Measurements from ENCODE around the gene CDHR3. TPM values are rescaled to one million over a fixed set of nuclear protein-coding genes. Genes with fewer than 3 reads are reported as not detected.
A peak's percentile ranks its signal among the peaks of the same experiment; 100 is the strongest.

Gene CDHR3
- total RNA-seq, 1 donor from 2014 or later = 1.0 TPM

- Mint-ChIP-seq H3K36me3 (ENCODE audit: low read depth) (no peaks in the 10 kb centered on the region), H3K4me3 (no peak overlapping the region), H3K27me3 (peaks cover 35% of the 10 kb centered on the region), H3K27ac (no peak overlapping the region), H3K4me1 (peaks cover 21% of the 10 kb centered on the region), H3K9me3 (no peaks in the 10 kb centered on the region)
- intact Hi-C loops (cut with micrococcal nuclease) = no loop called here
- DNase-seq = no peak
Measured at GRCh38 chr7:106015381-106016218, 52.5 kb downstream of the CDHR3 start.

- no peaks in the 10 kb centered on the region for H3K36me3 Mint-ChIP-seq (ENCODE audit: low read depth)
- peaks cover 29% of the 10 kb centered on the region for H3K27me3 Mint-ChIP-seq
- no peaks in the 10 kb centered on the region for H3K9me3 Mint-ChIP-seq
- H3K4me1 Mint-ChIP-seq = peaks cover 27% of the 10 kb centered on the region
- no peak overlapping the region for H3K4me3 Mint-ChIP-seq
- no peak for DNase-seq
- H3K27ac Mint-ChIP-seq = no peak overlapping the region
- intact Hi-C loops (cut with micrococcal nuclease) = no loop called here
Measured at GRCh38 chr7:106016331-106016730, 53.3 kb downstream of the CDHR3 start.

GRCh38 chr7:106017657-106018056 is 54.6 kb downstream of the CDHR3 start:
- Mint-ChIP-seq H3K27ac (no peak overlapping the region), H3K9me3 (no peaks in the 10 kb centered on the region), H3K36me3 (ENCODE audit: low read depth) (no peaks in the 10 kb centered on the region), H3K27me3 (peaks cover 17% of the 10 kb centered on the region), H3K4me3 (no peak overlapping the region), H3K4me1 (peaks cover 35% of the 10 kb centered on the region)
- intact Hi-C loops (cut with micrococcal nuclease) = no loop called here
- DNase-seq = no peak

- intact Hi-C loops (cut with micrococcal nuclease) = no loop called here
- H3K36me3 Mint-ChIP-seq (ENCODE audit: low read depth) = no peaks in the 10 kb centered on the region
- no peak overlapping the region for H3K27ac Mint-ChIP-seq
- H3K4me3 Mint-ChIP-seq = no peak overlapping the region
- DNase-seq = no peak
- peaks cover 46% of the 10 kb centered on the region for H3K4me1 Mint-ChIP-seq
- H3K27me3 Mint-ChIP-seq = peaks cover 9% of the 10 kb centered on the region
- H3K9me3 Mint-ChIP-seq = no peaks in the 10 kb centered on the region
Measured at GRCh38 chr7:106018566-106019469, 55.8 kb downstream of the CDHR3 start.

GRCh38 chr7:106019470-106019820 is 56.4 kb downstream of the CDHR3 start:
- Mint-ChIP-seq H3K9me3 (no peaks in the 10 kb centered on the region), H3K36me3 (ENCODE audit: low read depth) (no peaks in the 10 kb centered on the region), H3K27ac (no peak overlapping the region), H3K27me3 (peaks cover 9% of the 10 kb centered on the region), H3K4me1 (peaks cover 52% of the 10 kb centered on the region), H3K4me3 (no peak overlapping the region)
- no peak for DNase-seq
- intact Hi-C loops (cut with micrococcal nuclease) = no loop called here

GRCh38 chr7:106021151-106022067 is 58.3 kb downstream of the CDHR3 start:
- DNase-seq = peak; percentile 63
- no peaks in the 10 kb centered on the region for H3K36me3 Mint-ChIP-seq (ENCODE audit: low read depth)
- peaks cover 58% of the 10 kb centered on the region for H3K4me1 Mint-ChIP-seq
- H3K27ac Mint-ChIP-seq = peak overlapping the region; percentile 83
- peaks cover 7% of the 10 kb centered on the region for H3K27me3 Mint-ChIP-seq
- no peaks in the 10 kb centered on the region for H3K9me3 Mint-ChIP-seq
- intact Hi-C loops (cut with micrococcal nuclease) = loop anchor here (1.0 to 5.0 kb wide), 5 partner anchors 96 to 1146 kb away; partner anchors contain the start of gene HBP1
- peak overlapping the region; percentile 63 for H3K4me3 Mint-ChIP-seq

- Mint-ChIP-seq H3K4me3 (peak overlapping the region; percentile 63), H3K27me3 (peaks cover 5% of the 10 kb centered on the region), H3K9me3 (no peaks in the 10 kb centered on the region), H3K27ac (peak overlapping the region; percentile 83), H3K4me1 (peaks cover 56% of the 10 kb centered on the region), H3K36me3 (ENCODE audit: low read depth) (no peaks in the 10 kb centered on the region)
- peak; percentile 88 for DNase-seq
- intact Hi-C loops (cut with micrococcal nuclease) = loop anchor here (1.0 to 5.0 kb wide), 5 partner anchors 97 to 1145 kb away; partner anchors contain the start of gene HBP1
Measured at GRCh38 chr7:106022193-106022821, 59.2 kb downstream of the CDHR3 start.

GRCh38 chr7:106023369-106024322 is 60.6 kb downstream of the CDHR3 start:
- H3K27ac Mint-ChIP-seq = peak overlapping the region; percentile 83
- peaks cover 8% of the 10 kb centered on the region for H3K27me3 Mint-ChIP-seq
- no peak for DNase-seq
- intact Hi-C loops (cut with micrococcal nuclease) = loop anchor here (2.0 to 5.0 kb wide), 2 partner anchors 175 to 1144 kb away; partner anchors contain the start of gene HBP1
- no peaks in the 10 kb centered on the region for H3K9me3 Mint-ChIP-seq
- H3K4me3 Mint-ChIP-seq = peak overlapping the region; percentile 24
- H3K36me3 Mint-ChIP-seq (ENCODE audit: low read depth) = no peaks in the 10 kb centered on the region
- H3K4me1 Mint-ChIP-seq = peaks cover 54% of the 10 kb centered on the region

- Mint-ChIP-seq H3K4me3 (no peak overlapping the region), H3K36me3 (ENCODE audit: low read depth) (no peaks in the 10 kb centered on the region), H3K4me1 (peaks cover 41% of the 10 kb centered on the region), H3K9me3 (no peaks in the 10 kb centered on the region), H3K27me3 (peaks cover 7% of the 10 kb centered on the region), H3K27ac (no peak overlapping the region)
- intact Hi-C loops (cut with micrococcal nuclease) = no loop called here
- DNase-seq = no peak
Measured at GRCh38 chr7:106026101-106026500, 63.0 kb downstream of the CDHR3 start.

GRCh38 chr7:106029451-106029850 is 66.4 kb downstream of the CDHR3 start:
- Mint-ChIP-seq H3K27me3 (peaks cover 21% of the 10 kb centered on the region), H3K4me1 (peaks cover 12% of the 10 kb centered on the region), H3K27ac (no peak overlapping the region), H3K4me3 (no peak overlapping the region), H3K9me3 (peaks cover 4% of the 10 kb centered on the region), H3K36me3 (ENCODE audit: low read depth) (no peaks in the 10 kb centered on the region)
- intact Hi-C loops (cut with micrococcal nuclease) = no loop called here
- no peak for DNase-seq

GRCh38 chr7:106029941-106030340 is 66.9 kb downstream of the CDHR3 start:
- intact Hi-C loops (cut with micrococcal nuclease) = no loop called here
- Mint-ChIP-seq H3K36me3 (ENCODE audit: low read depth) (no peaks in the 10 kb centered on the region), H3K27me3 (peaks cover 21% of the 10 kb centered on the region), H3K9me3 (peaks cover 4% of the 10 kb centered on the region), H3K4me1 (peaks cover 11% of the 10 kb centered on the region), H3K27ac (no peak overlapping the region), H3K4me3 (no peak overlapping the region)
- DNase-seq = no peak

Measured in activated CD4-positive, alpha-beta T cell treated with anti-CD3 and anti-CD28 coated beads, Interleukin-2, amount 10 ng/mL, durations not matched to agents 24 days and 14 days (primary cell).